Measurements from ENCODE around the gene OR10A3.
"Not testable (repeated sequence)": the region's sequence is repeated elsewhere in the genome, so short reads cannot be mapped to it uniquely, and the experiment has no call there.

The OR10A3 gene

GRCh38 chr11:7941608-7942007 is at the start of gene OR10A3:
Gene OR10A3 (minus strand): TSS chr11:7941708. CDS start chr11:7939520, 2,188 bp downstream.
- no peak for DNase-seq

DNA sequence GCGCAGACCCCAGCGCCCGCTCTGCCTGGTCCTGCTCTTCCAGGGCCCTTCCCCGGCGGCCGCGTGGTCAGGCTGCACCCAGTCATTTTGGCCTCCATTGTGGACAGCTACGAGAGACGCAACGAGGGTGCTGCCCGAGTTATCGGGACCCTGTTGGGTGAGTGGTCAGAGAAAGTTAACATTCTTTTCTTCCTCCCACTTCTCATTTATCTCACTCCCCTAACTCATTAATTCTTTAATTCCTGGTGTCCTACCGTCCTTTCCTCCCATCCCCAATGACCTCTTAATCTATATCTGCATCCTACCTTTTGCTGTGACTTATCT is 46.0 kb upstream of the OR10A3 start:
- not testable (repeated sequence) for DNase-seq

- peak; percentile 100 for DNase-seq
These were observed 45.5 kb upstream of the OR10A3 start, which contains the start of gene EIF3F for GRCh38 chr11:7986768-7987559. Gene EIF3F (plus strand): TSS chr11:7987337. CDS start chr11:7987353, 16 bp downstream.

- no peak for DNase-seq
These were observed 42.5 kb upstream of the OR10A3 start for GRCh38 chr11:7983832-7984590.

GRCh38 chr11:7982582-7983119 is 41.1 kb upstream of the OR10A3 start:
- DNase-seq = no peak

GRCh38 chr11:7981619-7982157 is 40.2 kb upstream of the OR10A3 start:
- DNase-seq = no peak

DNA sequence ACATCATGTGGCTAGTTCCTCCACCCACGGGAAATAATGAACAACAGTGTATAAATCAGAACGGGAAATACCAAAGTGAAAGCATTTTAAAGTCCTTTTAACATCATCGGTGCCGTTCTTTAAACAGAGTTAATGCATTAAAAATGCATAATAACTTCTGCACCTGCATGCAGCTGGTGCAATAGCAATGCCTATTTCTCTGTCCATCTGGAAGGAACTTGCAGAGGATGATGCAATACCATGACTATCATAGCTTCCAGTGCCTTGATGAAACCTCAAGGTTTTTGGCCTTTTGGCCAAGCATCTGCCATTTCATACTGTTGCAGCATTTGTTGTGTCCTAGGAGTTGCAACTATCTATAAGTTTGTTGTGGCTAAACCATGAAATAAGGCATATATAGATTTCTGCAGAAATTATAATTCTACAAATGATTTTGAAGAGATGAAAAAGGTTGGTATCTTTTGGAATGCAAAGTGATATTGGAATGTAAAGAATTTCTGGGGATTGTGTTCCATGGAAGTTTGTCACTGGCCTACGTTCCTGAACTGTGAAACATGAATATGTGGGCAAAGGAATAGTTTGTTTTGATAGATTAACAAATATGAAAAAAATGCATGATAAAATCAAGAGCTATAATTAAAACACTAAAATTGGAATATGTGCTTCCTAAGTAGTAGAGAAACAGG is 35.9 kb upstream of the OR10A3 start:
- DNase-seq = peak; percentile 71

DNA sequence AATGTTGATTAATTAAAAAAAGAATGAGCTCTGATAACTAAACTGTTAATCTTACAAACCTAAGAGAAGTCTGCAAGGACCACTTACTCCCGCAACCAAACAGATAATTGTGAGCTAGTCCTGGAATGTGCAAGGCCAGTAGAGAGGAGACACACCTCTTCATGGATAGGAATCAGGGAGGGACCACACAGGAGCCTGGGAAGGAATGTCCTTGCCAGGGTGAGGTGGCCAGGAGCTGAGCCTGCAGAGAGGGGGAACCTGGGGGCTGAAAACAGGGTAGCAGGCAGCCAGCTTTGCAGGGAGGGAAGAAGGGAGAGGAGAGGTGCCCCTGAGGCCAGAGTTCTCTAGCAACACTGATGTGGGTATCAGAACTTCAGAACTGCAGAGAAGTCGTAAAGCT is 33.2 kb upstream of the OR10A3 start:
- DNase-seq = no peak

GRCh38 chr11:7973011-7973410 is 31.5 kb upstream of the OR10A3 start:
- DNase-seq = no peak

DNA sequence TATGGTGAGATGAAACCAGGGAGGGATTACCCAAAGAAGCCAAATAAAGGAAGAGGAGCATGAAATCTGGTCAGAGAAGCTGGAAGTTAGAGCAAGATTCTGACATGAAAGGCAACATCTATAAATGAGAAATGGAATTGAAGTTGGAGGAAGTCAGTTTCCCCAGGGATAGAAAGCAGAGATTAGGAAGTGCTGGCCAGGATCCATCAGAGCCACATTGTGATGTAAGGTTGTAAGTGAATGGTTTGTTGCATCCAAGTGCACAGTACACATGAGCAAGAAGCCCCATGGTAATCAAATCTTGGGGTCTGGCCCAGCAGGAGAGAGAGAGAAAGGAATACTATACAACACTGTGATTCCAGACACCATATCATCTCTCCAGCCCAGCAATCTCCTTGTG is 30.3 kb upstream of the OR10A3 start:
- DNase-seq = no peak

DNA sequence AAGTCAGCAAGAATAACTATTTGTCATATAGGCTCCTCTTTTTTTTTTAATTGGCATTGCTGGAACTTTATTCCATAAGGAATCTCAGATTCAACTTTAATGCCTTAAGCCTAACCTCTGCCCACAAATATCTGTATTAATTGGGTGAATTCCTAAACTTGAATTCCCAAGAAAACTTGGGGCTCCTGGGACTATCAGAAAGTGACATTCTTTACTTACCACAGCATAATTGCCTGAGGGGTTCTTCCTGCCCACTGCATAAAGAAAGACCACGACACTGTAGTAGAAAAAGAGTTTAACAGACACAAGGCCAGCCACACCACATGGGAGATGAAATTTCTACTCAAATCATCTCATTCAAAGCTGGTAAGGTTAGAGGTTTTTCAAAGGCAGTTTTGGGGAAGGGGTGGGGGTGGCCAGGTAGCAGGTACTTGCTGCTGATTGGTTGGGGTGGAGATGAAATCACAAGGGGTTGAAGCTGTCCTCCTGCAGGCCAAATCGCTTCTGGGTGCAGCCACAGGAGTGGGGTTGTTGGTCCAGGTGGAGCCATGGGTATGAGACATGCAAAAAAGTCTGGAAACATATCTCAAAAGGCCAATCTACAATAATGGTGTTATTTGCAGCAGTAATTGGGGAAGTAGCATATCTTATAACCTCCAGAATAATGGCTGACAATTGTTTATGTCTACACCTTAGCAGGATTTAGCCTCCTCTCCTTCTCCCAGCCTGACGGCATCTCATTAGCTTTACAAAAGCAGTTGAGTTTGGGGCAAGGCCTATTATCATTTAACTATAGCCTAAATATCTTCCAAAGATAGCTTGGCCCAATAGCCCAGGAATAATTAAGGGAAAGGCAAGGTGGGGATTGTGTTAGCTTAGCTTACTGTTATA is 28.5 kb upstream of the OR10A3 start:
- DNase-seq = no peak

GRCh38 chr11:7968686-7969085 is 27.2 kb upstream of the OR10A3 start:
- no peak for DNase-seq

DNA sequence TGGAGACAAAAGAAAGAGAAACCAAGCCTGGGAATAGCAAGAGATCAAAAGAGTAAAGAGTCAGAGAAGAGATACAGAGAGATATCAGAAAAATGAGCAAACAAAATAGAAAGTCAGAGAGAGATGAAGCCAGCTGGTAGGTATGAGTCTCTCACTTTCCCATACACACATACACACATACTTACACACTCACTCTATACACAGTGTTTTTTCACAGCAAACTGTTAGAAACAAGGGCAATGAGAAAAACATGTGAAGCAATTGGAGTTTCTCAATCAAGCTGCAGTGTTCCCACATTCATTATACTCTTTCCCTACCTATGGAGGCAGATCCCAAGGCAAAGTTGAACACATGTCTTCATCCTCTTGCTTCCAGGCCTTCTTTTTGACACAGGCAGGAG is 26.3 kb upstream of the OR10A3 start:
- DNase-seq = no peak

DNA sequence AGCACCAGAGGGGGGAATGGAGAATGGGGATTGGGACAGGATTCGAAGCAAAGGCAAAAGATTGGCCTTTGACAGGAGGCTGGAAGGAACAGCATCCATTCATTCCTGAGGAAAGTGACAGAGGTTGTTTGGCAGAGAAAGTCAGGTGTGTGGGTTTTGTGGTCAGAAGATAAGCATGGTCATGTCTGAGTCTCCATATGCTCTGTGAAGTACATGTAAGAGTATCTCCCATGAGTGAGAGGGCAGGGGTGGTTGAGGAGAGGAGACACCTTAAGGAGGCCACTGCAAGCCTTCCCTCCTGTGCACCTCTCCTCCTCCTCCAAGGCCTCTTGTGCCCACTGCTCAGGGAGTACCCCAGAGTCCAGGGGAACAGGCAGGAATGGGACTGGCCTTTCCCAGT is 25.6 kb upstream of the OR10A3 start:
- no peak for DNase-seq

- peak; percentile 62 for DNase-seq
These were observed 23.9 kb upstream of the OR10A3 start, which contains the start of gene NLRP10 for GRCh38 chr11:7965386-7965785. Gene NLRP10 (minus strand): TSS chr11:7965447. CDS start chr11:7963495, 1,952 bp downstream.

DNA sequence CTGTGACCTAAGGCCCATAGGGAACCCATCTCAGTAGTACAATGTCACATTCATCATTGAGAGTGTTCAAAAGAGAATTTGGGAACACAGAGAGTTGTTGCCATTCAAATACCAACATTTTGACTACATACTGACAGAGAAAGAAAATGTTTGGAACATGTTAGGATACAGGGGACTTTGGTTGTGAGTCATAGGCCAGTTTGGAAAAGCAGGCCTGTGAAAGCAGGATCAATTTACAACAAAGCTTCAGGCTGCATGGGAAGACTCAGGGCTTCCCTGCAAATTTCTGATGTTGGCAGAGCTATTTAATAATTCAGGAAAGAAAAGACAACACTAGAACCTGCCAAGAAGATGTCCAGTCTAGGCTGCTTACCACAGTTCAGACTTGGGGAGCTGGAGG is 23.4 kb upstream of the OR10A3 start:
- no peak for DNase-seq

- no peak for DNase-seq
These were observed 22.8 kb upstream of the OR10A3 start for GRCh38 chr11:7964261-7964660.

DNA sequence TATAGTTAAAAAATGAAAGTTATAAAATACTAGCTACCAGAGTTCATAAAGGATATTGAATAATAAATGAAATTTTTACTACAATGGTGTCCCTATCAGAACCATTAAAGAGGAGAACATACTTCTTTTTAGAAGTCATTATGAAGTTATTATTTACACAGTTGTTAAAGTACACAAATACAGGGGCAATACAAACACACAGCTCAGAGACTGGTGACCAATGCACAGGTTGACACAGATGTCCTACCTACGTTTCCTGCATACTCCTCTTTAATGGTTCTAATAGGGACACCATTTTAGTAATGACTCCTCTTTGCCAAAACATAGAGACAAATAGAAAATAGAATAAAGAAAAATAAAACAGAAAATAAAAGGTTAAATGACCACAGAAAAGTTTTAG is 13.7 kb upstream of the OR10A3 start:
- DNase-seq = no peak

- DNase-seq = no peak
These were observed 8.4 kb upstream of the OR10A3 start for GRCh38 chr11:7949934-7950333.

GRCh38 chr11:7944123-7944522 is 2.6 kb upstream of the OR10A3 start:
- no peak for DNase-seq

GRCh38 chr11:7941146-7941545 is 362 bp downstream of the OR10A3 start:
- no peak for DNase-seq

- no peak for DNase-seq
These were observed 4.9 kb downstream of the OR10A3 start for GRCh38 chr11:7936615-7937014.
